ENCODE measurements around the gene DGKQ. TPM values are rescaled to one million over a fixed set of nuclear protein-coding genes. Genes with fewer than 3 reads are reported as not detected.

The DGKQ gene
- total RNA-seq, 1 donor from 2014 or later: 26.9 TPM

Other genes starting within 250 kb of the DGKQ start
- 3.3 TPM for gene CPLX1, start 147.4 kb downstream of the DGKQ start, total RNA-seq
- gene GAK, start 41.3 kb downstream of the DGKQ start, total RNA-seq: 151 TPM
- 48.8 TPM for gene TMEM175, start 41.1 kb downstream of the DGKQ start, total RNA-seq
- gene IDUA, start 13.5 kb upstream of the DGKQ start, total RNA-seq: 93.0 TPM
- gene SLC26A1, start 19.8 kb upstream of the DGKQ start, total RNA-seq: 4.3 TPM
- 28.2 TPM for gene FGFRL1, start 38.1 kb upstream of the DGKQ start, total RNA-seq
- 5.8 TPM for gene RNF212, start 140.0 kb upstream of the DGKQ start, total RNA-seq
- 52.0 TPM for gene SPON2, start 199.0 kb upstream of the DGKQ start, total RNA-seq